DND-41 (cell line): ENCODE data around the gene DAGLA.

Experiments used
- ATAC-seq: fragments of 200-7000 bp; cut with Tn5 transposase; 3 replicates; pipeline ENCODE4 v1.9.1; 2021; ENCODE audit warnings: low read depth; ENCODE audit not compliant: insufficient read depth
- DNase-seq: peaks from one replicate; pipeline ENCODE4 v3.0.0-alpha.2; 2020
- H2AFZ ChIP-seq: 2 replicates; pipeline ENCODE4 v1.6.0; 2012; ENCODE audit warnings: low read depth, low read length
- H3K27ac ChIP-seq: 2 replicates; pipeline ENCODE4 v1.5.1; 2012; ENCODE audit warnings: low read length, inconsistent platforms
- H3K27me3 ChIP-seq: fragments of 200-600 bp; sonication (generic); 2 replicates; pipeline ENCODE4 v1.6.0; 2012; ENCODE audit warnings: low read length, mild to moderate bottlenecking, inconsistent platforms; ENCODE audit not compliant: insufficient read depth, poor library complexity
- H3K36me3 ChIP-seq: 2 replicates; pipeline ENCODE4 v1.5.1; 2012; ENCODE audit warnings: low read length, inconsistent platforms; ENCODE audit not compliant: insufficient read depth
- H3K4me1 ChIP-seq: 2 replicates; pipeline ENCODE4 v1.5.1; 2012; ENCODE audit warnings: mild to moderate bottlenecking, low read length; ENCODE audit not compliant: insufficient read depth
- H3K4me2 ChIP-seq: 2 replicates; pipeline ENCODE4 v1.6.0; 2012; ENCODE audit warnings: mild to moderate bottlenecking, moderate library complexity, low read length, inconsistent platforms; ENCODE audit not compliant: insufficient read depth
- H3K4me3 ChIP-seq, 2 experiments: fragments of 200-600 bp in 1 of 2; shearing (Covaris generic) in 1 of 2; 2 replicates each; pipeline ENCODE4 v1.5.1; 2012 to 2016; ENCODE audit warnings: inconsistent platforms in 2 of 2, low read length in 2 of 2, mild to moderate bottlenecking in 2 of 2, low read depth in 1 of 2, moderate library complexity in 1 of 2
- H3K79me2 ChIP-seq: 2 replicates; pipeline ENCODE4 v1.6.0; 2012; ENCODE audit warnings: low read length, inconsistent platforms; ENCODE audit not compliant: insufficient read depth
- H3K9ac ChIP-seq: 2 replicates; pipeline ENCODE4 v1.6.0; 2012; ENCODE audit warnings: low read depth, mild to moderate bottlenecking, inconsistent platforms, low read length, moderate library complexity
- H3K9me3 ChIP-seq: 2 replicates; pipeline ENCODE4 v1.5.1; 2012; ENCODE audit warnings: low read length, moderate library complexity, mild to moderate bottlenecking, inconsistent platforms; ENCODE audit not compliant: insufficient read depth, severe bottlenecking
- H4K20me1 ChIP-seq: 2 replicates; pipeline ENCODE4 v1.6.0; 2012; ENCODE audit warnings: low read length; ENCODE audit not compliant: insufficient read depth
- EZH2 ChIP-seq: IDR thresholded peaks from 3 replicates; pipeline ENCODE4 v1.6.1; 2012; ENCODE audit warnings: borderline replicate concordance, low read depth, mild to moderate bottlenecking, moderate library complexity, low read length, inconsistent platforms; ENCODE audit not compliant: severe bottlenecking
- TF ChIP-seq, protein P1 (sequence below): IDR thresholded peaks from 2 replicates; pipeline ENCODE4 v1.5.1; 2012; ENCODE audit warnings: borderline replicate concordance, low read length, moderate library complexity, mild to moderate bottlenecking; ENCODE audit not compliant: poor library complexity, severe bottlenecking; ENCODE audit errors: extremely low read depth

The DAGLA gene

DNA sequence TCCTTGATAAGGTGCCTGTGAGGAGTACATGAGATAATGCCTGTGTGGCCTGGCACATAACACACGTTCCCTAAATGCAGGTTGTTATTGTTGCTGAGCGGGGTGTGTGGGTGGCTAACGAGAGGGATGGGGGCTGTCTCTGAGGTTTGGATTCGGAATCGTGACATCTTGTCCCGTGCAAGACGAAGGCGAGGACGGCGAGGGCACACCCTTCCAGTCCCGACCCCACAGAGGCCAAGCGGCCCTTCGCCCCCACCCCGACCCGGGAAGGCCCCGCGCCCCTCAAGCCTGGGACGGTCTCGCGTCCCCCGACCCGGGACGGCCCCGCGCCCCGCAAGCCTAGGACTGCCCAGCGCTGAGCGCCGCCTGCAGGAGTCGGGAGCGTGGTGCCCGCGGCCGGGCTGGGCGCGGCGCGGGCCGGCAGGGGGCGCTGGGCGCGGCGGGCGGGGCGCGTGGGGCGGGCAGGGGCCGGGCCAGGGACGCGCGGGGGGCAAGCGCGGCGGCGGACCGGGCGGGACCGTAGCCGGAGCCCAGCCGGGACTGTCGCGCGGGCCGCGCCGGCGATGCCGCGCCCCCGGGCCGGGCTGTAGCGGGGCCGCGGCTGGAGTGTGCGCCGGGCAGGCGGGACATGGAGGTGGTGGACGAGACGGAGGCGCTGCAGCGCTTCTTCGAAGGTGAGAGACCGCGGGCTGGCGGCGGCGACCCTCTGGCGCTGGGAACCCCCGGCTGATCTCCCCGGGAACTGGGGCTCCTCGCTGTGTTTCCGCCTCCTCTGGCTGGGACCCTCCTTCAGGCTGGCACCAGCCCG is 72.1 kb downstream of the DAGLA start, which contains the start of gene MYRF:
Gene MYRF (plus strand): TSS at position 520 of the 808 bp plus-strand sequence. CDS start 109 bp downstream, at position 629.
- Histone ChIP-seq H3K27me3 (no peaks in the 10 kb centered on the region), H4K20me1 (peaks cover 4% of the 10 kb centered on the region), H3K36me3 (no peaks in the 10 kb centered on the region), H3K4me1 (peaks cover 3% of the 10 kb centered on the region; the same call in 1 of the 2 replicates), H3K9me3 (no peaks in the 10 kb centered on the region), H2AFZ (no peak within 1 kb of the TSS), H3K27ac (no peak within 1 kb of the TSS), H3K9ac (no peak within 1 kb of the TSS), H3K4me2 (no peak within 1 kb of the TSS), H3K4me3 (no peak within 1 kb of the TSS), H3K79me2 (no peaks in the 10 kb centered on the region)
- TF ChIP-seq, protein P1, sequence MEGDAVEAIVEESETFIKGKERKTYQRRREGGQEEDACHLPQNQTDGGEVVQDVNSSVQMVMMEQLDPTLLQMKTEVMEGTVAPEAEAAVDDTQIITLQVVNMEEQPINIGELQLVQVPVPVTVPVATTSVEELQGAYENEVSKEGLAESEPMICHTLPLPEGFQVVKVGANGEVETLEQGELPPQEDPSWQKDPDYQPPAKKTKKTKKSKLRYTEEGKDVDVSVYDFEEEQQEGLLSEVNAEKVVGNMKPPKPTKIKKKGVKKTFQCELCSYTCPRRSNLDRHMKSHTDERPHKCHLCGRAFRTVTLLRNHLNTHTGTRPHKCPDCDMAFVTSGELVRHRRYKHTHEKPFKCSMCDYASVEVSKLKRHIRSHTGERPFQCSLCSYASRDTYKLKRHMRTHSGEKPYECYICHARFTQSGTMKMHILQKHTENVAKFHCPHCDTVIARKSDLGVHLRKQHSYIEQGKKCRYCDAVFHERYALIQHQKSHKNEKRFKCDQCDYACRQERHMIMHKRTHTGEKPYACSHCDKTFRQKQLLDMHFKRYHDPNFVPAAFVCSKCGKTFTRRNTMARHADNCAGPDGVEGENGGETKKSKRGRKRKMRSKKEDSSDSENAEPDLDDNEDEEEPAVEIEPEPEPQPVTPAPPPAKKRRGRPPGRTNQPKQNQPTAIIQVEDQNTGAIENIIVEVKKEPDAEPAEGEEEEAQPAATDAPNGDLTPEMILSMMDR: no peak
- TF ChIP-seq EZH2: no peak
- ATAC-seq: no peak
- DNase-seq: no peak

DNA sequence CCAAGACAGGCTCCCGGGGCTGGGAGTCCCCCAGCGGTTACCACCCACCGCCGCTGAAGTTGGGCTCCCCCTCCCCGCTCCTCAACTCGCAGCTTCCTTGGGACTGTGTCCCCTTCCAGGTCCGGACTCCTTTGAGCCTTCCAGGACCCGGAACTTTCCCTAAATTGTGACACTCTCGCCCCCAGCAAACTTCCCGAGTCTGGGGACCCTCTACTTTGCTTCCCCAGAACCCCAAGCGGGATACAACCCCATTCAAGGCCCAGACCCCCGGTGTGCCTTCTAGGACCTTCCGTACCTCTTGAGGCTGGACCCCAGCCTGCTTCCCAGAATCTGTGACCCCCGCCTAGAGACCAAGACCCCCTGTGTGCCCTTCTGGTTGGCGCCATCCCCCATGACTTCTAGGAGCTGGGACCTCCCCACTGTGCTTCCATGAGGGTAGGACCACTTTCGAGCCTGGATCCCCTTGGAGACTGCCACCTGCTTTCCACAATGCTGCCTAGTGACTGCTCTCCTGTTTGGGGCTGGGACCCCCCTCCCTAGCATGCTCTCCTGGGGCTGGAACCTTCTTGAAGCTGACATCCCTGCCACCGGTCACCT is 72.8 kb downstream of the DAGLA start:
- Histone ChIP-seq H2AFZ (no peak overlapping the region), H3K27me3 (no peaks in the 10 kb centered on the region), H3K27ac (no peak overlapping the region), H3K79me2 (no peaks in the 10 kb centered on the region), H3K9me3 (no peaks in the 10 kb centered on the region), H3K36me3 (no peaks in the 10 kb centered on the region), H3K4me1 (peaks cover 3% of the 10 kb centered on the region; the same call in 1 of the 2 replicates), H3K4me3 (no peak overlapping the region), H4K20me1 (peaks cover 4% of the 10 kb centered on the region), H3K4me2 (no peak overlapping the region), H3K9ac (no peak overlapping the region)
- no peak for DNase-seq
- no peak for ATAC-seq
- TF ChIP-seq, protein P1: no peak
- no peak for TF ChIP-seq EZH2

DNA sequence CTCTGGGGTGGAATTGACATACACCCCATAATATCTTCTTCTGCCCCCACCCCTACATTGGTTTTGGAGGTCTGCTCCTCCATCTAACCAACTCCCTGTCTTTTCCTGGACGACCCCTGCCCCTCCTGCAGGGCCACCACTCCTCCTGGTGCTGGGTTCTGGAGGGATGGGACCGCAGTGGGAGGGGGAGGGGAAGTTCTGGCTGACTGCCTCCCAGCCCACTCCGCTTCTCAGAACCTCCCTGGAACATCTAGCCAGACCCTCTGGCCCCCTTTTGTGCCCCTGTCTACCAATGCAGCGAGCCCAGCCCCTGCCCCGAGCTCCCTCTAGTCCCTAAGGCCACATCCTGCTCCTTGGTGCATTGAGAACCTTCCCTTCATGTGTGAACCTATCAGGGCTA is 73.5 kb downstream of the DAGLA start:
- Histone ChIP-seq H3K4me1 (peaks cover 3% of the 10 kb centered on the region; the same call in 1 of the 2 replicates), H3K27ac (no peak overlapping the region), H3K9ac (no peak overlapping the region), H3K4me3 (no peak overlapping the region), H4K20me1 (peaks cover 3% of the 10 kb centered on the region), H3K4me2 (no peak overlapping the region), H3K36me3 (no peaks in the 10 kb centered on the region), H2AFZ (no peak overlapping the region), H3K9me3 (no peaks in the 10 kb centered on the region), H3K79me2 (no peaks in the 10 kb centered on the region), H3K27me3 (no peaks in the 10 kb centered on the region)
- ATAC-seq: no peak
- TF ChIP-seq, protein P1: no peak
- no peak for TF ChIP-seq EZH2
- no peak for DNase-seq
